Stimulated activated naive CD4-positive, alpha-beta T cell (primary cell): ENCODE measurements around the gene BTBD2.
A peak's percentile ranks its signal among the peaks of the same experiment; 100 is the strongest.

Experiments
- DNase-seq, 6 experiments: peaks; one replicate each; lab custom pipeline; 2025; lab: John Stamatoyannopoulos, UW

BTBD2 gene

GRCh38 chr19:2050991-2051772 is 35.7 kb upstream of the BTBD2 start, which contains the start of gene MKNK2:
Gene MKNK2, minus strand, starts transcription at chr19:2051244. Its CDS starts 393 bp downstream, at chr19:2050851.
- DNase-seq: peak; percentile 84 to 96 (median 92)

DNA sequence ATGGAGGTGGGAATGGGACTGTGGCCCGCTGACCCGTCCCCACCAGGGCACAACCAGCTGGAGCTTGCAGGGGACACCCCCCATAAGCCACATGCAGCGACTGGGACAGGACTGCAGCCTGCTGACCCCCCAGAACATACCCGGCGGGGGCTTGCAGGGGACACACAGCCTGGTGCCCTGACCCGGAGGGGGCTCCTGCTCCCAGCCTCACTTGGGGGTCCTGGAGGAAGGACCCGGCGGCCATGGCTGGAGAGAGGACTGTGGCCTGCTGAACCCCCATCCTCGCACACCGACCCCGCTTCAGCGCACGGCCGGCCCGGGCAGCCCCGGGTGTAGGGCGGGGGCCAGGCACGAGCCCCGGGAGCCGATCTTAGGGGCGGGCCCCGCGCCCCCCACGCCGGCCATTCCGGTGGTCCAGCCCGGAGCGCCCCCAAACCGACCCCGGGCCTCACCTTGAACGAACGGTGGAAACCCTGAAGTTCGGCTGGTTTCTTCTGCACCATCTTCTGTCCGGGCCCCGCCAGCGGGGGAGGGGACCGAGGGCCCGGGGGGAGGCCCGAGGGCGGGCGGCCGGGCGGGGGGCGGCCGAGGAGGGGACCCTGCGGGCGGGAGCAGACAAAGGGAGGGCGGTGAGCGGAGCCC is 35.0 kb upstream of the BTBD2 start:
- DNase-seq: peak in 3 of 6 experiments; percentile 45 to 65 (median 56)

DNA sequence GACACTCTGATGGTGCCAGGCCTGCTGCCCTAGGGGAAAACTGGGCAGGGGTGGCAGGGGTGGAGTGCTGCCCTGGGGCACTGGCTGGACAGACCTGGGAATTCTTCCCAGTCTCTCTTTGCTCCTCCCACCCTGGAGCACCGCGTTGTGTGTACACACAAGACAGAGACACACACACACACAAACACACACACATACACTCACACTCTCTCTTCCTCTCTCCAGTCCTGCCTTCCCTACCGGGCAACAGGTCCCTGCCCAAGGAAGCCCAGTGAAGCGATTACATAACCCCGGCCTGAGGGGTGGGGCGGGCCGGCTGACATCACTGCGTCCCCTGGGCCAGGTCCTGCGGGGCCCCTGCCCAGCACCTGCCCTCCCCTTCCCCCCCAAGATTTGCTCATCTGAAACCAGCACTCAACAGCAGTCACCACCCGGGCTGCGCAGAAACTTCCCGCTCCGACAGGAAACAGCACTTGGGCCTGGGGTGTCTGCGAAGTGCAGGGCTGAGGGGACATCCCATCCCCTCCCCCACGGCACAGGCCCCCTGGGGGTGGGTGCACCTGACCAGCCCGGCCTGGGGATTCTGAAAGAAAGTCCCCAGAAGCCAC is 34.3 kb upstream of the BTBD2 start:
- peak in 5 of 6 experiments; percentile 46 to 75 (median 65) for DNase-seq

DNA sequence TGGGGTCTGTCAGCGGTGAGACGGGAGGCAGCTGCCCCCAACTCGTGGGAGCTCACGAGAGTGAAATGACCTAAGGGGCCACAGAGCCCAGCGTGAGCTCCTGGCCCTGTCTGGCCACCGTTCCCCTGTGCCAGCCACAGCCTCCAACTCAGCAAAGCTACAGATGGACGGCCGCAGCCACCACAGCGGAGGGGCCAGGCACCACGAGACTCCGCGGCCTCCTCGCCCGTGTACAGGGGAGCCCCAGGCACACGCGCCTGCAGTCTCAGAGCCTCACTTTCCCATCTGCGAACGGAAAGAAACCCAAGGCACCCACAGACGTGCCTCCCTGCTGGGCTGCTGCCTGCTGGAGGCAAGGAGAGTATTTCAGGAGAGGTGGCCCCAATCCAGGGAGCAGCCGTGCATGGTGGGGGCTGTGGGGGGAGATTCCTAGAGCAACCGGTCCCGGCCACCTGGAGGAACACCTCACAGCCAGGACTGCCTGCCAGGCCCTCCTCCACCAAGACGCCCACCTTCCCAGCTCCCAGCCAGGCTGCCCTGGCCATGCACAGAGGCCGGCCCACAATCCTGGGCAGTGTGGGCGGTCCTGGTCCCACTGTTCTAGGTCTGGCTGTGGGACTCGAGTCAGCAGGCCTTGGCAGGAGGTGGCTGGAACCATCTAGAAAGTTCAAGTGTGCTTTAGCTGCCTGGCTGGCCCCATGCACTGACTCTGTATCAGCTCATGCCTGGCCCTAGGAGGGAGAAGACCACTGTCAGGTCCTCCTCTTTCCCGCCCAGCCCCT is 33.6 kb upstream of the BTBD2 start:
- DNase-seq: peak in 1 of 6 experiments; percentile 27

- no peak for DNase-seq
Observed at GRCh38 chr19:2048104-2048958, 32.8 kb upstream of the BTBD2 start.

DNA sequence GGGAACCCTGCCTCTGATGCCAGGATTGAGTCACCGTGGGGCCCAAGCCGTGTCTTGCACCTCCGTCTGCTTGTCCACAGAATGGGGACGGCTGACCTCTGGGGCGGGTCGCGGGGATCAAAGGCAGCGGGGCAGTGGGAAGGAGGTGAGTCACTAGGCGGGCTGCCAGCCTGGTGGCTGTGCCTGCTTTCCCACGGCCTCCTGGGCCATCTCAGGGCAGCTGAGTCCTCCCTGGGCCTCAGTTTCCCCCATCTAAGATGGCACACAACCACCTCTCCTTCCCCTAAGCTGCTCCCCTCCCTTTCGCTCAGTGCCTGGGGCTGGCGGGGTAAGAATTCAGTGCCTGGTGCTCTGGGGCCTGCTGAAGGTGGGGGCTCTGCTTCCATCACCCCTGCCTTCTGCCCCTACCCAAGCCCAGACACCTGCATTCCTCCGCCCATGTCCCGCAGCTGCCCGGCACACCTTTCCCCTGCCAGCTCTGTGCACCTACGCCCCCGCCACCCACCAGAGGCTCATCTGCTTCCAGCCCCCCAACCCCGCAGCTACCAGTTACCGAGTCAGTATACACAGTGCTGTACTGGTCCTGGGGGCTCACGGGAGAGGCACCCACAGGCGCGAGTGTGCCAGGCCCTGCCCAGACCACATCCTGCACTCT is 32.1 kb upstream of the BTBD2 start:
- peak in 1 of 6 experiments; percentile 22 for DNase-seq

GRCh38 chr19:2047076-2047448 is 31.5 kb upstream of the BTBD2 start:
- no peak for DNase-seq

- no peak for DNase-seq
Observed at GRCh38 chr19:2046046-2046907, 30.8 kb upstream of the BTBD2 start.

- DNase-seq: no peak
Observed at GRCh38 chr19:2045501-2046045, 30.1 kb upstream of the BTBD2 start.

GRCh38 chr19:2044709-2045500 is 29.4 kb upstream of the BTBD2 start:
- no peak for DNase-seq

DNA sequence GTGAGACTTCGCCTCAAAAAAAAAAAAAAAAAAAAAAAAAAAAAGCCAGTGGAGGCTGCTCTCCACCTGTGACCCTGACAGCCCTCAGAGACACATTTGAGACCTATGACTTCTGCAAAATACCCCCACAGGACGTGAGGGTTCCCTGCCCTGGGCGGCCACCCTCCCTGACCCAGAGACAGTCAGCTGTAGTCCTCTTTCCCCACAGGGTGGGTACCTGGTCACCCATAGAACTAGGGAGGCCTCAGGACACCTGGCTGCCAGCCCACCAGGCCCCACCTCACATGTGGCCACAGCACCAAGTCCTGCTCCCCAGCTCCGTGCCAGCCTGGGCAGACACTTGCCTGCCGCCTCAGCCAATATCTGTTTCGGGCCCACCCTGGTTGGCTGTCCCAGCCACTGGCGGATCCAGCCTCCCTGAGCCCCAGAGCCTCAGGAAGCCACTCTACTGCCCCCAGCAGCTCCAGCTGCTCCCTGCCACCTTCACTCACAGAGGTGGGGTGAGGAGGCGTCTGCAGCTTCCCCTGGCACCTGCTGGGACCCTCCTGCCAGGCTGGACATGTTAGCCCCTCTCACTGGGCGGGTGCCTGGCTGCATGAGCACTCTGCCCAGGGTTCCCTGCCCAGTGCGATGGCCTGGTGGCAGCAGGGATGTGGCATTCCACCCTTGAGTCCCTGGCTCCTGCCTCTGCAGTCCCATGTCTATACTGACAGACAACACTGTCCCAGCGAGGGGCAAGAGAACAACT is 28.6 kb upstream of the BTBD2 start:
- peak in 3 of 6 experiments; percentile 26 to 46 (median 37) for DNase-seq

DNA sequence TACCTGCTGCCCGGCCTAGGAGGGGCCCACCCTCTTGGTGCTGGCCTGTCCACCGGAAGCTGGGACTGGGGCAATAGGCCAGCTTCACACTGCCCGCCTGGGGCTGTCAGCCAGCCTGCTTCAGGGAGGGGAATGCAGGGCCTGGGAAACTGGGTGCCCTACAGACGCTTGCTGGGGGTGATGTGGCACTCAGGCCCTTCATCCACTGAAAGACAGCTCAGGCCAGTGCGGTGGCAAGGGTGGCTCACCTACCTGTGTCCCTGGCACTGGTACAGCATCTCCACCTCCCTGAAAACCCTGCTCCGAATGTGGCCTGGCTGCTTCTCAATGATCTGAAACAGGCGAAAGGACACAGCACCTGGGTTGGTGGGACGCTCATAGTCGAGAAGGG is 27.7 kb upstream of the BTBD2 start:
- DNase-seq: no peak

DNA sequence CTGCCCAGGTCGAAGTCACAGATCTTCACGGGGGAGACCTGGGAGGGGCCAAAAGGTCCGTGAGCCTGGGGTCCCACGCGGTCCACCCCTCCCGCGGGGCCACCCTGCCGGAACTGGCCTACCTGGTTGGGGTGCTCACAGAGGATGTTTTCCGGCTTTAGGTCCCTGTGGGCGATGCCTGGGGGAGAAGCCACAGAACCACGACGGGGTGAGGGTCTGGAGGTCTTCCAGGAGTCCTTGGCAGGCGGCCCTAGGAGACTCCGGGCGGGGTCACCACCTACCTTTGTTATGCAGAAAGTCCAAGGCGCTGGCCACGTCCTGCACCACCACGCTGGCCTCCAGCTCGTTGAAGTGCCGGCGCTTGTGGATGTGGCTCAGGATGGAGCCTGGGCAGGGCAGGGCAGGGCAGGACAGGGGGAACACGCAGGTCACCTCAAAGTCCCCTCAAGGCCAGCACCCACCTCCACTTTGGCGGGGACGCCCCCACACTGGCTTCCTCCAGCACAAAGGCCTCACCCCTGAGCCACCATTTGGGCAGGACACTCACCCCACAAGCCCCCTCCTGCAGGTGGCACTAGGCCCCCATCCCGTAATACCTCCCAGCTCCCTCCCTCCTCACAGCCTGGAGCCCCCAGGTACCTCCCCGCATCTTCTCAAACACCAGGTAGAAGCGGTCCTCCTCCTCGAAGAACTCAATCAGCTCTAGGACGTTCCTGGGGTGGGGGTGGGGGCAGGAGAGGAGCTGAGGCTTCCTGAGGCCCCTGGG is 27.2 kb upstream of the BTBD2 start:
- peak in 3 of 6 experiments; percentile 24 to 58 (median 57) for DNase-seq

- peak; percentile 97 to 100 (median 99) for DNase-seq
Observed at GRCh38 chr19:2041683-2042484, 26.4 kb upstream of the BTBD2 start.

- no peak for DNase-seq
Observed at GRCh38 chr19:2041433-2041682, 25.8 kb upstream of the BTBD2 start.

GRCh38 chr19:2040647-2041432 is 25.3 kb upstream of the BTBD2 start:
- DNase-seq: no peak
